ENCODE measurements around the gene NQO2. TPM values are rescaled to one million over a fixed set of nuclear protein-coding genes. Genes with fewer than 3 reads are reported as not detected.
A peak's percentile ranks its signal among the peaks of the same experiment; 100 is the strongest.
"Not testable (repeated sequence)": the region's sequence is repeated elsewhere in the genome, so short reads cannot be mapped to it uniquely, and the experiment has no call there.

NQO2 gene
- total RNA-seq, 1 donor from 2014 or later, result 51.1 TPM

DNA sequence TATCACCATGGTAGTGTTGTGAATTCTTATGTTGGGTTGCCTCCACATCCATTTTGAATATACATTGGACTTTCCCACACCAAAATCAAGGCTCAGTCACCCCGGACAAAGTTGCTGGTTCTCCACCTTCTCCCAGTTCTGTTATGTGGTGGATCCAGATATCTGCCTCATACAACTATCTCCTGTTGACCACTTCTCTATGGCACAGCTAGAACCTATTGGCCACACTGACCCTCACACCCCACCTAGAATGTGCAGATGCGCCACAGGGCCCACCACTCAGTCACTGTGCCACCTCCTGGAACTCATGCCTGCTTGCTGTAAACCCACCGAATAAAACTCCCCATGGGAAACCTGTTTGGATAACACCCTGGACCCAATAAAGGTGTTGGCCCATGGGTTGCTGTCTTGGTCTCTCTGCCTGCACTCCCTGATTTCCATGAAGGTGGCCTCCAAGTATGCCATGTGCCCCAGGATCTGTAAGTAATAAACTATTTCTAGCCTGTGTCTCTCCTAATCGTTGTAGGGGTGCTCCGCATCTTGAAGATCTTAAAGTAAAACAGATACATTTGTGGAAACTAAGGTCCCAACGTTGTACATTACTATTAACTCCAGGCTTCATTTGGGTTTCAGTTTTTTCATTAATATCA is 7.2 kb upstream of the NQO2 start:
- Histone ChIP-seq H3K27ac (replicated peaks) (peak overlapping the region; percentile 100), H3K9me3 (replicated peaks) (no peaks in the 10 kb centered on the region)
- intact Hi-C loops (cut with micrococcal nuclease), result no loop called here

DNA sequence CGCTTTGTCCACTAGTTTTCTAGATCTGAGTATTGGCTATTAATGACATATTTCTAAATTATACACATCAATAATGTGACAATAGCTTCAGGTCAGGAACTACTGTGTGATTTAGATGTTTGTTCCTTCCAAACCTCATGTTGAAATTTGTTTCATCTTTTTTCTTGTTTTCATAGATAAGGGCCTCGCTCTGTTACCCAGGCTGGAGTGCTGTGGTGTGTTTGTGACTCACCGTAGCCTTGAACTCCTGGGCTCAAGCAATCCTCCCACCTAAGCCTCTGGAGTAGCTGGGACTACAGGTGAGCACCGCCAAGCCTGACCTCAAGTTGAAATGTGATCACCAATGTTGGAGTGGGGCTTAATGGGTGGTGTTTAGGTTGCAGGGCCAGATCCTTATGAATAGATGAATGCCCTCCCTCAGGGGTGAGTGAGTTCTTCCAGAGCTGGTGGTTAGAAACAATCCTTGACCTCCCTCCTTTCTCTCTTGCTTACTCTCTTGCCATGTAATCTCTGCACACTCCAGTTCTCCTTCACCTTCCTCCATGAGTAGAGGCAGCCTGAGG is 5.9 kb upstream of the NQO2 start:
- H3K27me3 ChIP-seq (ENCODE audit: low read depth), result no peaks in the 10 kb centered on the region
- no peak overlapping the region for H3K27ac ChIP-seq (replicated peaks)
- no peak overlapping the region for H3K4me3 ChIP-seq
- TF ChIP-seq, protein P1, sequence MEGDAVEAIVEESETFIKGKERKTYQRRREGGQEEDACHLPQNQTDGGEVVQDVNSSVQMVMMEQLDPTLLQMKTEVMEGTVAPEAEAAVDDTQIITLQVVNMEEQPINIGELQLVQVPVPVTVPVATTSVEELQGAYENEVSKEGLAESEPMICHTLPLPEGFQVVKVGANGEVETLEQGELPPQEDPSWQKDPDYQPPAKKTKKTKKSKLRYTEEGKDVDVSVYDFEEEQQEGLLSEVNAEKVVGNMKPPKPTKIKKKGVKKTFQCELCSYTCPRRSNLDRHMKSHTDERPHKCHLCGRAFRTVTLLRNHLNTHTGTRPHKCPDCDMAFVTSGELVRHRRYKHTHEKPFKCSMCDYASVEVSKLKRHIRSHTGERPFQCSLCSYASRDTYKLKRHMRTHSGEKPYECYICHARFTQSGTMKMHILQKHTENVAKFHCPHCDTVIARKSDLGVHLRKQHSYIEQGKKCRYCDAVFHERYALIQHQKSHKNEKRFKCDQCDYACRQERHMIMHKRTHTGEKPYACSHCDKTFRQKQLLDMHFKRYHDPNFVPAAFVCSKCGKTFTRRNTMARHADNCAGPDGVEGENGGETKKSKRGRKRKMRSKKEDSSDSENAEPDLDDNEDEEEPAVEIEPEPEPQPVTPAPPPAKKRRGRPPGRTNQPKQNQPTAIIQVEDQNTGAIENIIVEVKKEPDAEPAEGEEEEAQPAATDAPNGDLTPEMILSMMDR (IDR thresholded peaks at IDR 0.05; ENCODE audit: borderline replicate concordance), result no peak
- intact Hi-C loops (cut with micrococcal nuclease), result no loop called here
- DNase-seq, result no peak
- H3K36me3 ChIP-seq, result no peaks in the 10 kb centered on the region
- peaks cover 27% of the 10 kb centered on the region for H3K4me1 ChIP-seq
- no peaks in the 10 kb centered on the region for H3K9me3 ChIP-seq (replicated peaks)

More for the DNA sequence above, 7.2 kb upstream of the NQO2 start:
- Histone ChIP-seq H3K36me3 (no peaks in the 10 kb centered on the region), H3K27me3 (ENCODE audit: low read depth) (no peaks in the 10 kb centered on the region), H3K4me1 (peaks cover 35% of the 10 kb centered on the region), H3K4me3 (no peak overlapping the region)
- TF ChIP-seq, protein P1 (IDR thresholded peaks at IDR 0.05; ENCODE audit: borderline replicate concordance), result no peak
- DNase-seq, result no peak

DNA sequence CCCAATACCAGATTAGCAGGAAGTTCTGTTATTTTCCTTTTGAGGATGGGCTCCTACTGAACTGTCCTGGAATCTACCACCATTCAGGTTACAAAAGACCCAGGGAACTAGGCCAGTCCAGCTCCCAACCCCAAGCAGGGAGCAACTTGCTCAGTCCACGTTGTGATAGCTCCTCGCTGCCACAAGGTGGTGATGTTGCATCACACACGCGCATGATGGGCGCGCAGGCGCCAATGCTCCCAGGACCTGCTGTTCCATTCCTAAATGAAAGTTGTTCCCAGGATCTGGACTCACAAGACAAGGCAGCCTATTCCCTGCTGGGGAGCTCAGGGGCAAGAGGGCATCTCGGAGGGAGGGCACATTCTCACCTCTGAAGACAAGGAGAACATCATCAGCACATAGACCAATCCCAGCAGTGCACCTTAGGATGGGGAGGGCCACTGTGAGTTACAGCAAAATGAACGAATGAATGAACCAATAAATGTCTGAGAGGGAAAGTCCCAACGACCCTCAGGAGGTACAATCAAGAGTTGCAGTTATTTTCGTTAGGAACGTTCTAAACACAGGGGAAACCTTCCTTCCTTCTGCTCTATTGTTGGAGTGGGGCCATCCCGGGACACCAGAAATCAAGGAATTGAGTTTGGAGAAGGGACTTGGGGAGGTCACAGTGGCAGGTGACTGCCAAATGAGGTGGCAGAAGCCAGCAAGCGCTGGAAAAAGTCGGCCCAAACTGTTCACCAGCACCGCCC is 1.3 kb upstream of the NQO2 start:
- not testable (repeated sequence) for H3K36me3 ChIP-seq; DNase-seq; H3K27me3 ChIP-seq (ENCODE audit: low read depth); H3K9me3 ChIP-seq (replicated peaks)
- TF ChIP-seq, protein P1 (IDR thresholded peaks at IDR 0.05; ENCODE audit: borderline replicate concordance), result peak; percentile 72
- H3K27ac ChIP-seq (replicated peaks), result peak overlapping the region; percentile 93
- H3K4me1 ChIP-seq, result peaks cover 37% of the 10 kb centered on the region
- intact Hi-C loops (cut with micrococcal nuclease), result loop anchor here (5.0 kb wide), 1 partner anchor 59 kb away; no protein-coding TSS in a partner anchor
- peak overlapping the region; percentile 82 for H3K4me3 ChIP-seq

DNA sequence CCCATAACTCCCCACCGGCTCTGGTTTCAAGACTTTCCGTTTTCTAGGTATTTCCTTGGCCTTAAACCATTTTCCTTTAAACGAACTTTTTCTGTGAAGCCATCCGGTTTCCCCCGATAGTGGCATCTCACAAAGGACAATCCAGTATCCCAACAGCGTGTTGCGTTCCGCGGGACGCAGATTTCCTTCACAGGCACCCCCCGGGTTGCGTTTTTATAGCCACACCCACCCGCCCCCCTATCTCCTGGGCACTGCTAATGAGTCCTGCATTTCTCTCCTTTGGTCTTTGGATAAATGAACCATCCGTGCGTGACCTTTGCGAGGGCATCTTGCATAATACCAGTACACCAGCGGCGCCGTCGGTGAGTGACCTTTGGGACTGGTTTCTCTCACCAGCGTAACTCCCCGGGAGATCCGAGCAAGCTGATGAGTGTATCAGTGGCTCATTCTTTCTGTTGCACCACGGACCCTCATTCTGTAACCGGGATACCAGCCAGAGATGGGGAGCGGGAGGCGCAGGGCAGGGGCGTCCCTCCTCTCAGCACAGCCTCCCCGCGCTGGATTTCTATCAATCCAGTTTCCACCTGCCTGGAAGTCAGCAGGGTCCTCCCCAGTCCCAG is 586 bp upstream of the NQO2 start:
- DNase-seq, result no peak
- Histone ChIP-seq H3K4me3 (peak overlapping the region; percentile 82), H3K4me1 (peaks cover 37% of the 10 kb centered on the region), H3K27me3 (ENCODE audit: low read depth) (no peaks in the 10 kb centered on the region), H3K27ac (replicated peaks) (peak overlapping the region; percentile 93), H3K9me3 (replicated peaks) (no peaks in the 10 kb centered on the region), H3K36me3 (peaks cover 2% of the 10 kb centered on the region)
- intact Hi-C loops (cut with micrococcal nuclease), result loop anchor here (5.0 kb wide), 1 partner anchor 58 kb away; no protein-coding TSS in a partner anchor
- TF ChIP-seq, protein P1 (IDR thresholded peaks at IDR 0.05; ENCODE audit: borderline replicate concordance), result no peak

DNA sequence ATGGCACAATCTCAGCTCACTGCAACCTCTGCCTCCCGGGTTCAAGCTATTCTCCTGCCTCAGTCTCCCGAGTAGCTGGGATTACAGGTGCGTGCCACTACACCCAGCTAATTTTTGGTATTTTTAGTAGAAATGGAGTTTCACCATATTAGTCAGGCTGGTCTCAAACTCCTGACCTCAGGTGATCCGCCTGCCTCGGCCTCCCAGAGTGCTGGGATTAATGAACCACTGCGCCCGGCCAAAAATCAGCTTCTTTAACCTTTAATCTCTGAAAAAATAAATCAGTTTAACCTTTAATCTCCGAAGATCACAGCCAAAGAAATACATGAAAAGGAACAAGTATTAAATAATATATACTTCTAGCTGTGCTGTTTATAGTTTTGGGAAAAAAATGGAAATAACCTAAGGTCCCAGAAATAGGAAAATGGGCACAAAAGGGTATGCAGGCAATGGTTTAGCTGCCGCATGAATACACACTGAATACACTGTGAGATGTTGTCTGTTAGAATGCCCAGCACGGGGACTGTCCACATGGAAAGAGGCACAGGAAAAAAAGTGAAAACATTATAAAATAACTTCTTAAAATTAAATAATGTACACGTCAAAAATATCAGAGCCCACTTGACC is 1.6 kb downstream of the NQO2 start:
- peaks cover 37% of the 10 kb centered on the region for H3K4me1 ChIP-seq
- peaks cover 22% of the 10 kb centered on the region for H3K36me3 ChIP-seq
- no peak for DNase-seq
- intact Hi-C loops (cut with micrococcal nuclease), result no loop called here
- peak overlapping the region; percentile 93 for H3K27ac ChIP-seq (replicated peaks)
- no peaks in the 10 kb centered on the region for H3K27me3 ChIP-seq (ENCODE audit: low read depth)
- no peaks in the 10 kb centered on the region for H3K9me3 ChIP-seq (replicated peaks)
- TF ChIP-seq, protein P1 (IDR thresholded peaks at IDR 0.05; ENCODE audit: borderline replicate concordance), result no peak
- H3K4me3 ChIP-seq, result no peak overlapping the region
